AG09309 (cell line): ENCODE data around the gene JAGN1.

Experiments
- DNase-seq: peaks from one replicate; pipeline ENCODE4 v3.0.0-alpha.2; 2010; ENCODE audit warnings: low read depth
- H3K4me3 ChIP-seq: 2 replicates; pipeline ENCODE4 v1.5.1; 2011; ENCODE audit warnings: mild to moderate bottlenecking, low read depth, low read length, moderate library complexity; ENCODE audit not compliant: control insufficient read depth
- TF ChIP-seq, protein P1 (sequence below): IDR thresholded peaks from 2 replicates; pipeline ENCODE4 v1.5.1; 2011; ENCODE audit warnings: mild to moderate bottlenecking, low read depth, low read length, inconsistent platforms; ENCODE audit not compliant: insufficient read depth, control insufficient read depth; ENCODE audit errors: missing control alignments

JAGN1 gene

DNA sequence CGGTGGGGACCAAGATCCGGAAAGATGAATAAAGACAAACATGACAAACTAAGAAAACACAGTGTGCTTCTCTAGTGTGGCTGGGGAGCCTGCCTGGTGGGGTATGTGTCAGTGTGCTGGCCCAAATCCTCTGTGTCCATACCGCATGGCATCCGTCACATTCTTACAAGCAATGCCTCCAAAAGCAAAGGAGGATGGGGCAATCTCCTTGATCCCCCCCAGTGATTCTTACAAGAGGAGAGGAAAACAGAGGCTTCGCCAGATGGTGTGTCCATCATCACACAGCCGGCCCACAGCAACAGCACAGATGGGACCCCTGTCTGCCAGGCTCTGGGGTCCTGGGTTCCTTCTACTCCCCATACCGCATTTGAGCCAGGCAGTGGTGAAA, 25.9 kb downstream of the JAGN1 start:
- TF ChIP-seq, protein P1, sequence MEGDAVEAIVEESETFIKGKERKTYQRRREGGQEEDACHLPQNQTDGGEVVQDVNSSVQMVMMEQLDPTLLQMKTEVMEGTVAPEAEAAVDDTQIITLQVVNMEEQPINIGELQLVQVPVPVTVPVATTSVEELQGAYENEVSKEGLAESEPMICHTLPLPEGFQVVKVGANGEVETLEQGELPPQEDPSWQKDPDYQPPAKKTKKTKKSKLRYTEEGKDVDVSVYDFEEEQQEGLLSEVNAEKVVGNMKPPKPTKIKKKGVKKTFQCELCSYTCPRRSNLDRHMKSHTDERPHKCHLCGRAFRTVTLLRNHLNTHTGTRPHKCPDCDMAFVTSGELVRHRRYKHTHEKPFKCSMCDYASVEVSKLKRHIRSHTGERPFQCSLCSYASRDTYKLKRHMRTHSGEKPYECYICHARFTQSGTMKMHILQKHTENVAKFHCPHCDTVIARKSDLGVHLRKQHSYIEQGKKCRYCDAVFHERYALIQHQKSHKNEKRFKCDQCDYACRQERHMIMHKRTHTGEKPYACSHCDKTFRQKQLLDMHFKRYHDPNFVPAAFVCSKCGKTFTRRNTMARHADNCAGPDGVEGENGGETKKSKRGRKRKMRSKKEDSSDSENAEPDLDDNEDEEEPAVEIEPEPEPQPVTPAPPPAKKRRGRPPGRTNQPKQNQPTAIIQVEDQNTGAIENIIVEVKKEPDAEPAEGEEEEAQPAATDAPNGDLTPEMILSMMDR = no peak
- no peak for DNase-seq
- peak overlapping the region; percentile 53 for H3K4me3 ChIP-seq

DNA sequence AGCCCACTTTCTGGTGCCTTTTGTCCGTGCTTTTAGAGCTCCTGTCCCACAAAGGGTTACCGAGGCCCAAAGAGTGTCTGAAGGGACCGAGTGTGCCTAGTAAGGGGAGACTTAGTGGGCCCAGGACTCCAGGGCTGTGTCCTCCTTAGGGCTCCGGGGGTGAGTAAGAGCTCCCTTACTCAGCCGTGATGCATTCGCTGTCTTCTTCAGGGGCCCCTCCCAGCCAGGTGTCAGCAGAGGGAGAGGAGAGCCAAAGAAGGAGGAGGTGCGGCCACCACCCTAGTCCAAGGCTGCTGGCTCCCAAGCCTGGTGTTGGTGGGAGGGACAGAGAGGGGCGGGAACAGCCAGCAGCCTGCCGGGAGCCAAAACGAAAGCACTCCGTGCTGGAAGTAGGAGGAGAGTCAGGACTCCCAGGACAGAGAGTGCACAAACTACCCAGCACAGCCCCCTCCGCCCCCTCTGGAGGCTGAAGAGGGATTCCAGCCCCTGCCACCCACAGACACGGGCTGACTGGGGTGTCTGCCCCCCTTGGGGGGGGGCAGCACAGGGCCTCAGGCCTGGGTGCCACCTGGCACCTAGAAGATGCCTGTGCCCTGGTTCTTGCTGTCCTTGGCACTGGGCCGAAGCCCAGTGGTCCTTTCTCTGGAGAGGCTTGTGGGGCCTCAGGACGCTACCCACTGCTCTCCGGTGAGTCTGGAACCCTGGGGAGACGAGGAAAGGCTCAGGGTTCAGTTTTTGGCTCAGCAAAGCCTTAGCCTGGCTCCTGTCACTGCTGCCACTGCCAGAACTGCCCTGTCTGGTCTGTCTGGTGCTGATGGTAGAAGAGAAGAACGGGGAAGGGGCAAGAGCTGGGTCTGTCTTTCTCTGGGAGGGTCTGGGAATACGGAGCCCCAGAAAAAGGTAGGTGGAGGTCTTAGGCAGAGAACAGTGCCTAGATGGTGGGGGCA, 26.6 kb downstream of the JAGN1 start, which contains the start of gene IL17RC:
Gene IL17RC, plus strand, starts transcription at position 365 of the 947 bp plus-strand sequence. Its CDS starts 218 bp downstream, at position 583.
- DNase-seq = no peak
- TF ChIP-seq, protein P1 = no peak
- H3K4me3 ChIP-seq = peak within 1 kb of the TSS; percentile 53

DNA sequence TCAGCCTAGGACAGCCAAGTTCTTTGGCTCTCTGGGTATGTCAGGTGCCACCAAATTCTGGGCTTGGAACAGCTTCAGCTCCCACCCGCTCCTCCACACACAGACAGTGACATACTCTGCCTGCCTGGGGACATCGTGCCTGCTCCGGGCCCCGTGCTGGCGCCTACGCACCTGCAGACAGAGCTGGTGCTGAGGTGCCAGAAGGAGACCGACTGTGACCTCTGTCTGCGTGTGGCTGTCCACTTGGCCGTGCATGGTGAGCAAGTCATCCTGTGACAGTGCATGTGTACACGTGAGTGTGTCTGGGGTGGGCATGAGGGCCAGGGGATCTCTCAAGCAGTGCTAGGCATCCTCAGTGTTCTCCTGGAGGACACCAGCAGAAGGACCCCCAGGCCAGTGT, 27.4 kb downstream of the JAGN1 start:
- DNase-seq = no peak
- TF ChIP-seq, protein P1 = no peak
- no peak overlapping the region for H3K4me3 ChIP-seq

DNA sequence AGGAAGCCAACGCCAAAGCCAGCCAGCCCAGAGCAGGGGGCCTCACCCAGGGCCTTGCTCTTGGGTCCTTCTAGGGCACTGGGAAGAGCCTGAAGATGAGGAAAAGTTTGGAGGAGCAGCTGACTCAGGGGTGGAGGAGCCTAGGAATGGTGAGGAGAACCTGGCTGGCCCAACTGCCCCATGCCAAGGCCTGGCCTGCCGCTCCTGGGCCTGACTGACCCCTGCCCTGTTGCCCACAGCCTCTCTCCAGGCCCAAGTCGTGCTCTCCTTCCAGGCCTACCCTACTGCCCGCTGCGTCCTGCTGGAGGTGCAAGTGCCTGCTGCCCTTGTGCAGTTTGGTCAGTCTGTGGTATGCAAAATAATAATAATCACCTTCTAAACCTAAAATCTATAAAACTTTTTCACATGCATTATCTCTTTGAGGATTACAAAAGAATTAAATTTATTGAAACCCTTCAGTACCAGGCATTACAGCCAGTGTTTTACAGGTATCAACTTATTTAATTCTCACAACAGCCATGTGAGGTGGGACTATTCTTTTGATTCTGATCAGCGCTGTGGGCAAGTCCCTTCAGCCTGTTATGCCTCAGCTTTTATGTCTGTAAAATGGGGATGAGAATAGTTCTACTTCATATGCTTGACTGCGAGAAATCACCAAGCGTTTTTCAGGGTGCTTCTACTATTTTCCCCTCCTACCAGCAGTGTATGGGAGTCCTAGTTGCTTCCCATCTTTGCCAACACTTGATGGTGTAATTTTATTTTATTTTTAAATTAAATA, 28.0 kb downstream of the JAGN1 start:
- H3K4me3 ChIP-seq = no peak overlapping the region
- no peak for DNase-seq
- TF ChIP-seq, protein P1 = no peak

DNA sequence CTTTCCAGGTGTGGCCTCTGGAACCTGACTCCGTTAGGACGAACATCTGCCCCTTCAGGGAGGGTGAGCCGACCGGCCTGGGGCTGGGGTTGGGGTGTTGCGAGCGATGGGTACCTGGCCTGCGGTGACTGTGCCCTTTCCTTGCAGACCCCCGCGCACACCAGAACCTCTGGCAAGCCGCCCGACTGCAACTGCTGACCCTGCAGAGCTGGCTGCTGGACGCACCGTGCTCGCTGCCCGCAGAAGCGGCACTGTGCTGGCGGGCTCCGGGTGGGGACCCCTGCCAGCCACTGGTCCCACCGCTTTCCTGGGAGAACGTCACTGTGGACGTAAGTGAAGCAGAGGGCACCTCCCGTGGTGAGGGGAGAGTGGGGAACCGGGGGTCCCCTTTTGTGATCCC, 37.7 kb downstream of the JAGN1 start:
- no peak overlapping the region for H3K4me3 ChIP-seq
- TF ChIP-seq, protein P1 = no peak
- DNase-seq = no peak

DNA sequence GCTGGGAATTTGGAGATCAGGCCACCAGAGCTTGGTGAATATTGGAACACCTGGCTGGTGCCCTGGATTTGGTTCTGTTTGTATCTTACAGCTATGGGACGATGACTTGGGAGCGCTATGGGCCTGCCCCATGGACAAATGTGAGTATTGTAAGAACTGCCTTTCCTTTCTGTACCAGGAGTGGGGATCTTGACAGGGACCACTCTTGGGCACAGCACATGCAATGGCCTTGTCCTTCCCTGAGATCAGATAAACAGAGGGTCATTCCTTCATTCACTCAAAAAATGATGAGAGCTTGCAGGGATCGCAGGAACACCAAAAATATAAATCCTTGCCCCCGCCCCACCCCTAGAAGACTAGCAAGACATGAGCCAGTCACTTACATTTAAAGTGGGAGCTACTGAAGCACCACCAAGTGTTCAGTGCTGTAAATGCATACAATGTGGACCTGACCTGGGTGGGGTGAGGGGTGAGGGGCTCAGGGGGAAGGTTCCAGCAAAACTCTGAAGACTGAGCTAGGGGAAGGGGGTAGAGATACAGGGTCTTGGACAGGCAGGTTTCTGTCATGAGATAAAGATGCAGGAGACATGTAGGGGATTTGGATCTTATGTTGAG, 40.5 kb downstream of the JAGN1 start:
- no peak for DNase-seq
- no peak overlapping the region for H3K4me3 ChIP-seq
- TF ChIP-seq, protein P1 = no peak
